NCI-H446 (cell line): ENCODE results near the gene ANKRD40.
"Not testable (repeated sequence)": the region's sequence is repeated elsewhere in the genome, so short reads cannot be mapped to it uniquely, and the experiment has no call there.

Experiments used
- DNase-seq, 2 experiments: peaks; one replicate each; lab custom pipeline; 2025; lab: John Stamatoyannopoulos, UW

The ANKRD40 gene

GRCh38 chr17:50707289-50708049 lies at the start of gene ANKRD40:
Gene ANKRD40, minus strand, starts transcription at chr17:50707914. Its CDS starts 260 bp downstream, at chr17:50707654.
- peak; percentile 87 to 94 for DNase-seq

DNA sequence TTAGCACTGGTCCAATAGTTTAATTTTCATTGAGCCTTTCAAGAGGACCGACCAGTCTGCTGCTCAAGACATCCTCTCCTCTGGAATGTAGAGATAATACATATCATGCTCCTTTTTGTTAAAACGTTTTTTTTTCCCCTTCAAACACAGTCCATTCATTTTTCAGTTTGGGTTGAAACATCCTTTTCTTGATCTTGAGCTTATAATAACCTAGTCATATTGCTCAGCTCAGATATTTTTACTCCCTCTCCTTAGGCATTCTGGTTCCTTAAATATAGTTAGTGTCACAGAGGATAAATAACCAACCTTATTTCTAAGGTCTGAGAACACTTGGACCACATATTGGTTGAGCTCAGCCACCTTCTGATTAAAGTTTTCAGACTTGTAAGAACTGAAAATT lies 46.8 kb upstream of the ANKRD40 start:
- no peak for DNase-seq

DNA sequence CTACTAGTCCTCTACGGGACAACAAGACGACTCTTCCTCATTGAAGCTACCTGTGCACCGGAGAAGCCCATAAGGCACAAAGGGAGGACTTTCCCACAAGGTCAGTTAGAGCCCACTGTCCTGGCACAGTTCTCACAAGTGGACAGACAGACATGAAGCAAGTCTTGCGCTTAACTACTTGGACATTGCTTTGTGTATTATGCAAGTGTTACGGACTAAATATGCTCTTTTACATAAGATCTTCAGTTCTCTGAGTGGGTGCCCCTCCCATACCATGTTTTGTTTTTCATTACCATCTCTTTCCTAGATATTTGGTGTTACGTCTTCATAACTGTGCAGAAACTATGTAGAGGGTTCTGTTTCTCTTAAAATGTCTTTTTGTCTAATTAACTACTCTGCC lies 41.5 kb upstream of the ANKRD40 start:
- no peak for DNase-seq

GRCh38 chr17:50745631-50746030 lies 37.9 kb upstream of the ANKRD40 start:
- DNase-seq = no peak

DNA sequence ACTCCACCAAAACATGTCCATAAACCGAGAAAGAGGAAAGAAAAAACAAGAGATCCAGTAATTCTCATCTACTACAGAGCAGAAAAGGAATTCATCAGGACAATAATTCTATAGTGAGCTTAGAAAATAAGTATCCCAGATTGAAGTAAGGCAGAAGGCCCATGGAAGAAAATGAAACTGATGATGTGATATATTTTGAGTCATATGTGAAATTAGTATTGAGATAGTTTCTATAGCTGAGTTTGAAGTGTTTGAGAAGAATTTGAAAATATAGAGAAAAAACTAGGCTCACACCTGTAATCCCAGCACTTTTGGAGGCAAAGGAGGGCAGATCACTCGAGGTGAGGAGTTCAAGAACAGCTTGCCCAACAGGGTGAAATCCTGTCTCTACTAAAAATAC lies 31.4 kb upstream of the ANKRD40 start:
- DNase-seq = no peak

DNA sequence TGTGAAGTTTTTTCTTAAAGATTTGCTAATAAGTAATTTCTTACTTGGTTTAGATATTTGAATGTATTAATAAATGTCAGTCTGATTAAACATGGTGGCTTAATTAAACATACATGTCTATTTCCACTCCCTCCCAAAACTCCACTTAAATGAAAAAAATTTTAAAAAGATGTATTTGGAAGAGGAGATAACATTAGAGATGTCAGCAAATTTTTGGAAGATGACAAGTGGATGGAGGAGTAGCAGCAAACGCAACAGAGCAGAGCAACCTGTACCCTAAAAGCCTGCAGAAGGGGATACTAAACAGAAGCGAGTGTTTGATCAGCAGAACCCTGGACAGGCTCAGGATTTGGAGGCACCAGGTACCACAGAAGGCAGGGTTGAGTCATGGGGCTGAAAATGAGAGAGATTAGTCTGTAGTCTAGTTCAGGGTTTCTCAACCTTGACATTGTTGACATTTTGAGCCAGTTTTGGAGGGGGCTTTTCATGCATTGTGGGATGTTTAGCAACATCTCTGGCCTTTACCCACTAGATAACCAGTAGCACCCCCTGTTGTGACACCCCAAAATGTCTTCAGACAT lies 29.5 kb upstream of the ANKRD40 start:
- DNase-seq = no peak

GRCh38 chr17:50735287-50735686 lies 27.6 kb upstream of the ANKRD40 start:
- no peak for DNase-seq

- no peak for DNase-seq
These were observed 24.1 kb upstream of the ANKRD40 start for GRCh38 chr17:50731575-50732460.

- no peak for DNase-seq
These were observed 21.4 kb upstream of the ANKRD40 start for GRCh38 chr17:50728881-50729765.

- DNase-seq = no peak
These were observed 20.4 kb upstream of the ANKRD40 start for GRCh38 chr17:50728112-50728429.

DNA sequence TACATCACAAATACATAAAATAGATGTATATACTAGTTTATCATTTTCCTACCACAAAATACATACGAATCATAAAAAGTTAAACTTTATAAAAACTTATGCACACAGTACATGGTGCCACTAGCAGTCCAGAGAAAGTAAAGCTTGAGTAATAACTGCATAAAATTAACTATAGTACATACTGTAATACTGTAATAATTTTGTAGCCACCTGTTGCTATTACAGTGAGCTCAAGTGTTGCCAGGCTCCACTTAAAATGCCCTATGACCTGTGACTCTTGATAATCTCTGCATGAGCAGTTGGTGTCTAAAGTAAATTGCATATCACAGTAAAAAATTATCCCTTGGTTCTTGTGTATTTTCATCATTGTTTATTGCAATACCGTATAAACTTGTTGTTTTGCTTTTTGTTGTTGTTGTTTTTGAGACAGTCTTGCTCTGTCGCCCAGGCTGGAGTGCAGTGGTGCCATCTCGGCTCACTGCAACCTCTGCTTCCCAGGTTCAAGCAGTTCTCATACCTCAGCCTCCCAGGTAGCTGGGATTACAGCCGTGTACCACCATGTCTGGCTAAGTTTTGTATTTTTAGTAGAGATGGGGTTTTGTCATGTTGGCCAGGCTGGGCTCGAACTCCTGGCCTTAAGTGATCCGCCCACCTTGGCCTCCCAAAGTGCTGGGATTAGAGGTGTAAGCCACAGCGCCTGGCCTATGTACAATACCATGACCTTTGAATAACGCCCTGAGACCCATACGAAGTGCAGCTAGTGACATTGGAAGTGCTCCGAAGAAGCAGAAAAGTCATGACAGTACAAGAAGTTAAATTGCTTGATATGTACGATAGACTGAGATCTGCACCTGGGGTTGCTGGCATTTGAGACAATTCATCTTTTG lies 18.3 kb upstream of the ANKRD40 start:
- no peak for DNase-seq

- DNase-seq = not testable (repeated sequence)
These were observed 16.9 kb upstream of the ANKRD40 start for GRCh38 chr17:50724622-50725021.

DNA sequence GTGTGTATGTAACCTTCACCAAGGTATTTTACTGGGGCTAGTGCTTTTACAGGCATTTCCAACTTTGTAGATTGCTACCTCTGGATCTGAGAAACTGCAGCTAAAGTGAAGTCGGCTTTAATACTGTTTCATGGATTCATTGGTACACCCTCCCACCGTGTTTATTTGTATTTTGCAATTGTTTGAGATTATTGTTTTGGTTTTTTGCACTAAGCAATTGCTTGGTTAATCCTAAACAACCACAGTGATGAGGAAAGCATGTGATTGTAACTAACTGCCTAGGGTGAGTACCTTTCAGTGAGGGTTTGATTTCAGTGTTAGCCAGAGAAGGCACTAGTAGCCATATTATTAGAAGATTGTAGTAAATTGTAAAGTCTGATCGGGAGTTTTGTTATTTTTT lies 15.0 kb upstream of the ANKRD40 start:
- DNase-seq = no peak

GRCh38 chr17:50721194-50722010 lies 13.7 kb upstream of the ANKRD40 start:
- DNase-seq = no peak

DNA sequence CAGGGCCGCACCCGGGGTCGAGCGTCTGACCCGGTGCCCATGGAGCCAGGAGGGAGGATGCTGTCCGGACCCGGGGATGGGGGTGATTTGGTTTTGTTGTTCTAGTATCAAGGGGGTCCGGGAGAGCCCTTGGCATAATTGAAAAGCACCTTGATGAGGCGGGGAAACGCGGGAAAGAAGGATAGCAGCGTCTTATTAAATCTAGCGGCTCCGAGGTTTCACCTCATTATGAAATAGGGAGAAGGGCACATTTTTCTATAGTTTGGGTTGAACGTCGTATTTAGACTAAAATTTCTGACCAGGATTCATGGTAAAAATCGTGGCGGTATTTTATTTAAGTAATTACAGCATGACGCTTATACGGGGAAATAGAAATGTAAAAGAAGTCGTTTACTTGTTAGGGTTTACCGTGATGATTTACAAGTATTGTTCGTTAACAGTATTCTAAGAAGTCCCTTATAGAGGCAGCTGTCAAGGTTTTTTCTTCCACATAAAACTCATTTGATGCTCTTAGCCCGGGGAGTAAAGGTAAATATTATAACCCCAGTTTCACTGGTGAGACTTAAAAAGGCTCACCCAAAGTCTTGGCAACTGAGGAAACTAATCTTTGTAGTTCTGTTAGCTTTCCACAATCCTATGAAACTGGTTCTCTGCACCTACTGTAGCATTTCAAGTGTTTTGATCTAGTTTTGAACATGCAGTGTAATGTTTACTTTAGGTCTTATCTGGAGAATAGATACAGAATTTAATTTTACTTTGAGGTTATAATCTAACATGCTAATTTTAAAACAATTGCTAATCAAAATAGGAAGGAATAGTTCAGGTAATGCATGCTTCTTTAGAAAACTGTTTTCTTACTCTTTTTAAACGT lies 12.4 kb upstream of the ANKRD40 start:
- DNase-seq = no peak

GRCh38 chr17:50719144-50719923 lies 11.6 kb upstream of the ANKRD40 start, which contains the start of gene LUC7L3:
Gene LUC7L3, plus strand, starts transcription at chr17:50719603. Its CDS starts 130 bp downstream, at chr17:50719733.
- DNase-seq = peak; percentile 86 to 95

- DNase-seq = no peak
These were observed 7.8 kb upstream of the ANKRD40 start for GRCh38 chr17:50715471-50715870.

GRCh38 chr17:50712641-50713040 lies 4.9 kb upstream of the ANKRD40 start:
- no peak for DNase-seq
